ENCODE results near the gene PBX1. TPM values are rescaled to one million over a fixed set of nuclear protein-coding genes. Genes with fewer than 3 reads are reported as not detected.
A peak's percentile ranks its signal among the peaks of the same experiment; 100 is the strongest.

Gene PBX1
- polyA plus RNA-seq, 1 donor (not counting 4 experiments of a cell fraction or from before 2014, with no cell fraction given): 2.2 TPM

DNA sequence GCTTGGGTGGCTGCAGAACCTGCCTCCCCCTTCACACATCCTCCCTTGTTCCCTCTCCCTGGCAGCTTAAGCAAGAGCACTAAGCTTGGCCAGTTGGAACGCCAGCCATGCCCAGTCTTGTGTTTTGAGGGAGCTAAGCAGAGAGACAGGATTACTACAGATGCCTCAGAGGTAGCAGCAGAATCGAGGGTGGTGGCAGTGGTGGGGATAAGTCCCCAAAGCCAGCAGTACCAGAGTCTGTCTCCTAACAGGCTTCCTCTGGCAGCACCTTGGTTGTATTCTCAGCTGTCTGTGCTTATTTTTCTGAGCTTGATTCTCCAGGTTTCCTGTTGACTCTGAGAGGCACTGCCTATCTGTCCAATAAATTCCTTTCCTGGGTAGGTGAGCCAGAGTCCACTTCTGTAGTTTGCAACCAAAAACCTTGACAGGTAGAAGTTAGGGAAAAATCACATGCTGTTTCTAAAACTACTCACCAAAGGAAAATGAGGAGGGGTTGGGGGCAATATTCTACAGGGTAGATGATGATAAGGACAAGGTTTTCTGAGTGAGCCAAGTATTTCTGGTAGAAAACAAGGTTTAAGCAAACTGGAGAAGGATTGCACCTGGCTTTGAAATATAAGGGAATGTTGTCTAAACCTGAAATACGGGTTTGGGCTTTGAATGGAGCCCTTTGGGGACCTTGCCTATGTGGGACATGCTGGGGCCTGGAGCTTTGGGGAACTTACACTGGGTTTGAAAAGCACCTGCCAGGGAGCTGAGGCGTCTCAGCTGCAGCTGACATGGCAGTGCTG is 100.8 kb downstream of the PBX1 start:
- H3K4me1 ChIP-seq (ENCODE audit: control insufficient read depth, extremely low read depth, insufficient read depth, low read length): peaks cover 22% of the 10 kb centered on the region
- no peaks in the 10 kb centered on the region for H3K36me3 ChIP-seq (ENCODE audit: control insufficient read depth in 2 of 2, extremely low read depth in 1 of 2, insufficient read depth in 2 of 2, low read length in 2 of 2)
- no peak overlapping the region for H2AFZ ChIP-seq (ENCODE audit: control insufficient read depth, low read length)
- no peak overlapping the region for H3K4me3 ChIP-seq (ENCODE audit: control insufficient read depth in 2 of 3, extremely low read depth in 1 of 3, insufficient read depth in 2 of 3, low read depth in 1 of 3, low read length in 3 of 3)
- FAIRE-seq: no peak
- no peak for TF ChIP-seq EZH2 (IDR thresholded peaks at IDR 0.05; ENCODE audit: low read length)
- TF ChIP-seq, protein P1, sequence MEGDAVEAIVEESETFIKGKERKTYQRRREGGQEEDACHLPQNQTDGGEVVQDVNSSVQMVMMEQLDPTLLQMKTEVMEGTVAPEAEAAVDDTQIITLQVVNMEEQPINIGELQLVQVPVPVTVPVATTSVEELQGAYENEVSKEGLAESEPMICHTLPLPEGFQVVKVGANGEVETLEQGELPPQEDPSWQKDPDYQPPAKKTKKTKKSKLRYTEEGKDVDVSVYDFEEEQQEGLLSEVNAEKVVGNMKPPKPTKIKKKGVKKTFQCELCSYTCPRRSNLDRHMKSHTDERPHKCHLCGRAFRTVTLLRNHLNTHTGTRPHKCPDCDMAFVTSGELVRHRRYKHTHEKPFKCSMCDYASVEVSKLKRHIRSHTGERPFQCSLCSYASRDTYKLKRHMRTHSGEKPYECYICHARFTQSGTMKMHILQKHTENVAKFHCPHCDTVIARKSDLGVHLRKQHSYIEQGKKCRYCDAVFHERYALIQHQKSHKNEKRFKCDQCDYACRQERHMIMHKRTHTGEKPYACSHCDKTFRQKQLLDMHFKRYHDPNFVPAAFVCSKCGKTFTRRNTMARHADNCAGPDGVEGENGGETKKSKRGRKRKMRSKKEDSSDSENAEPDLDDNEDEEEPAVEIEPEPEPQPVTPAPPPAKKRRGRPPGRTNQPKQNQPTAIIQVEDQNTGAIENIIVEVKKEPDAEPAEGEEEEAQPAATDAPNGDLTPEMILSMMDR (optimal IDR thresholded peaks at IDR 0.05 in 1 of 3, IDR thresholded peaks at IDR 0.05 in 1 of 3, conservative IDR thresholded peaks at IDR 0.05 in 1 of 3; ENCODE audit: extremely low read depth in 1 of 3, insufficient read depth in 2 of 3, low read length in 3 of 3): no peak
- no peaks in the 10 kb centered on the region for H3K9me1 ChIP-seq (ENCODE audit: control insufficient read depth, extremely low read depth, insufficient read depth, low read length)
- no peak overlapping the region for H3K9ac ChIP-seq (ENCODE audit: control insufficient read depth, extremely low read depth, insufficient read depth, low read length)
- H4K20me1 ChIP-seq (ENCODE audit: control insufficient read depth, extremely low read depth, insufficient read depth, low read length): no peaks in the 10 kb centered on the region
- DNase-seq (ENCODE audit: low read depth, low spot score): no peak
- H3K27me3 ChIP-seq (ENCODE audit: control insufficient read depth, extremely low read depth, insufficient read depth, low read length): no peaks in the 10 kb centered on the region
- peak overlapping the region; percentile 28 for H3K4me2 ChIP-seq (ENCODE audit: control insufficient read depth, extremely low read depth, insufficient read depth, low read depth, low read length)
- H3K9me3 ChIP-seq (ENCODE audit: control insufficient read depth, low read depth, low read length): no peaks in the 10 kb centered on the region
- dilution Hi-C loops (cut with MboI; ENCODE audit: extremely low pct_ligation_motif_present, low sequenced_read_pairs): no loop called here
- no peaks in the 10 kb centered on the region for H3K79me2 ChIP-seq (ENCODE audit: control insufficient read depth, insufficient read depth, low read length)
- no peak overlapping the region for H3K27ac ChIP-seq (ENCODE audit: control insufficient read depth, insufficient read depth, low read length)

GRCh38 chr1:164660412-164660772 is 101.4 kb downstream of the PBX1 start:
- peak; percentile 20 for FAIRE-seq
- no peak overlapping the region for H3K4me3 ChIP-seq (ENCODE audit: control insufficient read depth in 2 of 3, extremely low read depth in 1 of 3, insufficient read depth in 2 of 3, low read depth in 1 of 3, low read length in 3 of 3)
- H2AFZ ChIP-seq (ENCODE audit: control insufficient read depth, low read length): no peak overlapping the region
- TF ChIP-seq EZH2 (IDR thresholded peaks at IDR 0.05; ENCODE audit: low read length): no peak
- TF ChIP-seq, protein P1 (optimal IDR thresholded peaks at IDR 0.05 in 1 of 3, IDR thresholded peaks at IDR 0.05 in 1 of 3, conservative IDR thresholded peaks at IDR 0.05 in 1 of 3; ENCODE audit: extremely low read depth in 1 of 3, insufficient read depth in 2 of 3, low read length in 3 of 3): peak in 1 of 3 experiments; percentile 0
- H3K79me2 ChIP-seq (ENCODE audit: control insufficient read depth, insufficient read depth, low read length): no peaks in the 10 kb centered on the region
- dilution Hi-C loops (cut with MboI; ENCODE audit: extremely low pct_ligation_motif_present, low sequenced_read_pairs): no loop called here
- H3K9ac ChIP-seq (ENCODE audit: control insufficient read depth, extremely low read depth, insufficient read depth, low read length): no peak overlapping the region
- H3K36me3 ChIP-seq (ENCODE audit: control insufficient read depth in 2 of 2, extremely low read depth in 1 of 2, insufficient read depth in 2 of 2, low read length in 2 of 2): no peaks in the 10 kb centered on the region
- peak overlapping the region; percentile 28 for H3K4me2 ChIP-seq (ENCODE audit: control insufficient read depth, extremely low read depth, insufficient read depth, low read depth, low read length)
- H3K27me3 ChIP-seq (ENCODE audit: control insufficient read depth, extremely low read depth, insufficient read depth, low read length): no peaks in the 10 kb centered on the region
- H4K20me1 ChIP-seq (ENCODE audit: control insufficient read depth, extremely low read depth, insufficient read depth, low read length): no peaks in the 10 kb centered on the region
- H3K9me3 ChIP-seq (ENCODE audit: control insufficient read depth, low read depth, low read length): no peaks in the 10 kb centered on the region
- H3K27ac ChIP-seq (ENCODE audit: control insufficient read depth, insufficient read depth, low read length): no peak overlapping the region
- no peak for DNase-seq (ENCODE audit: low read depth, low spot score)
- peaks cover 22% of the 10 kb centered on the region for H3K4me1 ChIP-seq (ENCODE audit: control insufficient read depth, extremely low read depth, insufficient read depth, low read length)
- H3K9me1 ChIP-seq (ENCODE audit: control insufficient read depth, extremely low read depth, insufficient read depth, low read length): no peaks in the 10 kb centered on the region
